ENCODE results near the gene HSFX3. TPM values are rescaled to one million over a fixed set of nuclear protein-coding genes. Genes with fewer than 3 reads are reported as not detected.
"Not testable (repeated sequence)": the region's sequence is repeated elsewhere in the genome, so short reads cannot be mapped to it uniquely, and the experiment has no call there.

Gene HSFX3
- not detected for polyA plus RNA-seq (2012; ENCODE audit: insufficient read depth, insufficient read length)

DNA sequence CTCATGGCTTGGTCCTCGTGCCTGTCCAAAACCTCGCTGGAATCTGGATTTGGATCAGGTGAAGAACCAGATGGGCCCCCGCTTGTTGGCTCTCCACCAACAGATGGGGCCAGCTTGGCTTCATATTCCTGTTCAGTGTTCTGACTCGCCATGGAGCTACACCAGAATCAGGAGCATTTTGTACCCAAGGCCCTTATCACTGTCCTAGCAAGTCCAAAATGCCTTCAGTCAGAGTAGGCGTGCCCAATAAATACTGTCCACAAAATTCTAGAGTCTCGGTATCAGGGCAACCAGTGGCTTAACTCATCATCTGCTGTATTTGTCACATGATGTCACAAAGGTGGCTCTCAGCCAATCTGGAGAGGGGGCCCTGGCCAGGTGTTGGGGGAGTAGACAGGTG is at the start of gene HSFX3:
Gene HSFX3 (minus strand): TSS at position 224 of the 400 bp plus-strand sequence. CDS start 72 bp downstream, at position 152.
- not testable (repeated sequence) for H3K4me3 ChIP-seq (ENCODE audit: low read length); DNase-seq (ENCODE audit: low read depth, low spot score)

- not testable (repeated sequence) for DNase-seq (ENCODE audit: low read depth, low spot score); H3K4me3 ChIP-seq (ENCODE audit: low read length)
Observed at GRCh38 chrX:149598603-149599002, 48.9 kb upstream of the HSFX3 start.

- DNase-seq (ENCODE audit: low read depth, low spot score): not testable (repeated sequence)
Observed at GRCh38 chrX:149595943-149596342, 46.2 kb upstream of the HSFX3 start.

GRCh38 chrX:149595214-149595613 is 45.5 kb upstream of the HSFX3 start, which contains the start of gene HSFX2:
HSFX2 (minus strand) TSS chrX:149595314; CDS start chrX:149594700, 614 bp downstream.
- not testable (repeated sequence) for H3K4me3 ChIP-seq (ENCODE audit: low read length); DNase-seq (ENCODE audit: low read depth, low spot score)

More at GRCh38 chrX:149595943-149596342, 46.2 kb upstream of the HSFX3 start:
- H3K4me3 ChIP-seq (ENCODE audit: low read length): not testable (repeated sequence)

DNA sequence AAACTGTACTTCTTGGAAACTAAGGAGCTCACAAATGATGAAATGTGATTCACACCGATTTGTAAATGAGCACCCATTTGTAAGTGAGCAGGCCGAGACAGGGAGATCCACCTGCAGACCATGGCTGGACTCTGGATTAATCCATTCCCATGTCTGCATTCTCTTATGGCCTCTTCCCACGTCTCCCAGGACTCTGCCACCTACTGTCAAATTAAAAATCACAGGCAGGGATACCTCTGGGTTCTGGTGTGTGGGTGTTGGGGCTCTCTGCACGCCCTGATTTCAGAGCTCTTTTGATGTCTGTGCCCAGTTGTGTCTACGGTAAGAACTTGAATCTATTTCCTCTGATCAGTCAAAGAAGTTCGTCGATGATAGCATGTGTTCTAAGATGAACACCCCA is 41.3 kb upstream of the HSFX3 start:
- not testable (repeated sequence) for DNase-seq (ENCODE audit: low read depth, low spot score); H3K4me3 ChIP-seq (ENCODE audit: low read length)

DNA sequence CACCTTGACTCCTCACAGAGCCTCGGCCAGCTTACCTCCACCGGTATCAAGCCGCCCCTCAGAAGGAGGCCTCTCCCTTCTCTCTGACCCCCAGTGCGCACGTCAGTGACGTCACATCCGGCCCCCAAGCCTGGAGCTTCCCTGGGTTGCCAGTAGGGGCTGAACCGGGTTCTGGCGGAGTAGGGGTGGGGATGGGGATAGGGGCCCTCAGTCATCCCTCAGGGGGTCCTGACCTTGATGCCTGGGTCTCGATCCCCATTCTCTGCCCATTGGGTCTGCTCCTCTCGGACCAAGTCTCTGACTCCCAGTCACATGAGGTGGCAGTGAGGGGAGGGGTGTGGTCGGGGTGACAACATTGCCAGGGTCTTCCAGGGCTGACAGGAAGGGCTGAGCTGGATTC is 37.6 kb upstream of the HSFX3 start, which contains the start of gene MAGEA9B:
Gene MAGEA9B (minus strand): TSS at position 101 of the 400 bp plus-strand sequence. CDS start 4,280 bp downstream, outside the sequence.
- not testable (repeated sequence) for DNase-seq (ENCODE audit: low read depth, low spot score)

GRCh38 chrX:149585631-149586030 is 35.9 kb upstream of the HSFX3 start:
- not testable (repeated sequence) for H3K4me3 ChIP-seq (ENCODE audit: low read length); DNase-seq (ENCODE audit: low read depth, low spot score)

More for the DNA sequence above, 37.6 kb upstream of the HSFX3 start, which contains the start of gene MAGEA9B:
- H3K4me3 ChIP-seq (ENCODE audit: low read length): not testable (repeated sequence)

DNA sequence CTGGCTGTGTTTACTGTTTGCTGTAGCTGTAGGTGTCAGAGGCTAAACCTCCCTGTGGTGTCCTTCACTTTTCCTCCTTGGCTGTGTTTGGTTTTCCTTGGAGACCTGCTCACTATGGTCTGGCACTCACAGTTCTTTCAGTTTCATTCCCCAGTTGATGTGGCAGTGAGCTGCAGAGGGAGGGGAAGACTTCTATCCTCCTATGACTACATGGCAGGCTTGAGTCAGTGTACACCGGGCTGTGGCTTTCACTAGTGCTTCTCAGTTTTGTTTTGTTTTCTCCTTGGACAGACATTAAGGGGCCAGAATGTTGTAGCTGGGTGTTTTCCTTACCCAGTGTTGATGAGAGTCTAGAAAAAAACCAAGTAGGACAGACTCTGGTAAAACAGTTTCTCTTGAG is 23.7 kb upstream of the HSFX3 start:
- not testable (repeated sequence) for DNase-seq (ENCODE audit: low read depth, low spot score); H3K4me3 ChIP-seq (ENCODE audit: low read length)

DNA sequence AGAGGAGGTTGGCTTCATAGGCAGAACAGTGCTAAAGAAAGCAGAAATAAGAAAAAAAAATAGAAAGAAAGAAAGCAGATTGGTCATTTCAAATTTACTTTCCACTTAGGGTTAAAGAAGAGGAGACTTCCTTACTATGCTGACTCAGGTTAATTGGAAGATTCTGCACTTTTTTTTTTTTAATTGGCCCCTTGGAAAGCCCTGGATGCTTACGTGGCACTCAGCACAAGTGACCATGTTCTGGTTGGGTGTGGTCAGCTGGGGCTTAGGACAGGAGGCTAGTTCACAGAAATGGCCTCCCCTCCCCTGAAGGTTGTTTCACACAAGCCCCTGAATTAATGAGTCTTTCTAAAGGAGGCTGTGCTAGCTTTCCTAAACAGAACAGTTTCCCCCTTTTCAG is 23.0 kb upstream of the HSFX3 start:
- H3K4me3 ChIP-seq (ENCODE audit: low read length): no peak overlapping the region
- no peak for DNase-seq (ENCODE audit: low read depth, low spot score)

GRCh38 chrX:149571770-149572169 is 22.0 kb upstream of the HSFX3 start:
- no peak for DNase-seq (ENCODE audit: low read depth, low spot score)
- no peak overlapping the region for H3K4me3 ChIP-seq (ENCODE audit: low read length)

- no peak overlapping the region for H3K4me3 ChIP-seq (ENCODE audit: low read length)
- no peak for DNase-seq (ENCODE audit: low read depth, low spot score)
Observed at GRCh38 chrX:149570668-149571067, 20.9 kb upstream of the HSFX3 start.

- no peak overlapping the region for H3K4me3 ChIP-seq (ENCODE audit: low read length)
- DNase-seq (ENCODE audit: low read depth, low spot score): no peak
Observed at GRCh38 chrX:149569770-149570169, 20.0 kb upstream of the HSFX3 start.

GRCh38 chrX:149568701-149569296 is 19.1 kb upstream of the HSFX3 start:
- no peak overlapping the region for H3K4me3 ChIP-seq (ENCODE audit: low read length)
- DNase-seq (ENCODE audit: low read depth, low spot score): no peak

- H3K4me3 ChIP-seq (ENCODE audit: low read length): no peak overlapping the region
- no peak for DNase-seq (ENCODE audit: low read depth, low spot score)
Observed at GRCh38 chrX:149567621-149568417, 18.1 kb upstream of the HSFX3 start.

DNA sequence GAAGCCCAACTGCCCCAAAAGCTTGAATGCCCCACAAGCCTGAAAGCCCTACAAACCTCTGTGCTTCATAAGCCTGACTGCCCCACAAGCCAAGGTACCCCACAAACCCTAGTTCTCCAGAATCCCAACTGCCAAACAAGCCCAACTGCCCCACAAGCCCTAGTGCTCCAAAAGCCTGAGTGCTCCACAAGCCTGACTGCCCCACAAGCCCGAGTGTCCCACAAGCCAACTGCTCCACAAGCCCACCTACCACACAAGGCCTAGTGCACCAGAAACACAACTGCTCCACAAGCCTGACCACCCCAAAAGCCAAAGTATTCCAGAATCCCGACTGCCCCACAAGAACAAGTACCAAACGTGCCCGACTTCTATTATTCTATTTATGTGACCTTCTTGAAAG is 13.6 kb upstream of the HSFX3 start:
- H3K4me3 ChIP-seq (ENCODE audit: low read length): no peak overlapping the region
- no peak for DNase-seq (ENCODE audit: low read depth, low spot score)

- not testable (repeated sequence) for H3K4me3 ChIP-seq (ENCODE audit: low read length); DNase-seq (ENCODE audit: low read depth, low spot score)
Observed at GRCh38 chrX:149555251-149555650, 5.5 kb upstream of the HSFX3 start.

DNA sequence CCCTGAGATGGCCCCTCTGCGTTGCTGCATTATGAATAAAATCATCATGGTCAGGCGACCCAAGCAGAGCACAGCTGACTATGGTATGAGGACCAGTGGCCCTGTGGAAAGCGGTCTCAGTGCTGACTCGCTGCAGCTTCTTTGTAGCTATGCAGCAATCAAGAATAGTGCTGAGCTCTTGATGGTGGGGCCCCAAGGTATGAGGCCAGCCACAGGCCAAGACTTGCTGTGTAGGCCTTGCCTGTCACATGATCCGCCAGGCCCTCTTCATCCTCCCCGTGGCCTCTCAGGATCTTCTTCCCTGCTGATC is 2.2 kb upstream of the HSFX3 start:
- H3K4me3 ChIP-seq (ENCODE audit: low read length); DNase-seq (ENCODE audit: low read depth, low spot score): not testable (repeated sequence)

GRCh38 chrX:149551245-149551938 is 1.7 kb upstream of the HSFX3 start:
- not testable (repeated sequence) for DNase-seq (ENCODE audit: low read depth, low spot score); H3K4me3 ChIP-seq (ENCODE audit: low read length)

DNA sequence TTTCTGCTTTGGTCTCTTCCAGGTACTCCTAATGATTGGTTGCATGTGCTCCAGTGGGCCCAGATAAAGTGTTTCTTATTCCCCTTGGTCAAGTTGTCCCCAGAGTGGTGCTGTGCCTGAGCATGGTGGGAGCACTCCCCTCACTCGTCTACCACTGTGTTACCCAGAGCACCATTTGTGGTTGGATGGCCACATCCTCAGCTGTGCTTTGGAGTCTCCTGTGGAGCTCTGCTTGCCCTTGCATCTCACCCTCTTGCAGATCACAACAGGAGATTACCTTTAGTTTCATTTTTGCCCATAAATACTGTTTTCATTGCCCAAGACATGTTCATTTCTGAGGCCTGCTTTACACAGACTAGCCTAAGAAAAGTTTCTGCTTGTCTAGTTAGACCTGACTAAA is 730 bp upstream of the HSFX3 start:
- not testable (repeated sequence) for H3K4me3 ChIP-seq (ENCODE audit: low read length); DNase-seq (ENCODE audit: low read depth, low spot score)

- H3K4me3 ChIP-seq (ENCODE audit: low read length); DNase-seq (ENCODE audit: low read depth, low spot score): not testable (repeated sequence)
Observed at GRCh38 chrX:149547782-149548181, 1.9 kb downstream of the HSFX3 start.

Data from Jurkat, Clone E6-1 (cell line).